Mesodermal cell (in vitro differentiated cells): ENCODE data around the gene HSD17B7.
"Not testable (repeated sequence)": the region's sequence is repeated elsewhere in the genome, so short reads cannot be mapped to it uniquely, and the experiment has no call there.

ENCODE experiments used
- H3K27ac ChIP-seq: 2 replicates; pipeline ENCODE4 v1.7.0; 2013; ENCODE audit warnings: mild to moderate bottlenecking, low read depth, low read length, moderate library complexity; ENCODE audit not compliant: severe bottlenecking
- H3K36me3 ChIP-seq: 2 replicates; pipeline ENCODE4 v1.7.1; 2013; ENCODE audit warnings: mild to moderate bottlenecking, low read length, moderate library complexity; ENCODE audit not compliant: control insufficient read depth, insufficient read depth
- H3K4me1 ChIP-seq: one replicate; pipeline ENCODE4 v1.7.1; 2013; ENCODE audit warnings: mild to moderate bottlenecking, low read length; ENCODE audit not compliant: insufficient read depth, control insufficient read depth, poor library complexity, severe bottlenecking
- H3K4me3 ChIP-seq: 2 replicates; pipeline ENCODE4 v1.7.0; 2013; ENCODE audit warnings: low read length, control low read depth, mild to moderate bottlenecking; ENCODE audit not compliant: insufficient read depth, poor library complexity, severe bottlenecking; ENCODE audit errors: extremely low read depth
- H3K9me3 ChIP-seq: 2 replicates; pipeline ENCODE4 v1.7.1; 2013; ENCODE audit warnings: mild to moderate bottlenecking, low read length, moderate library complexity; ENCODE audit not compliant: control insufficient read depth
- WGBS, 2 experiments: methylation state at CpG; one replicate each; pipeline ENCODE4 v1.1.5; 2013; ENCODE audit warnings: missing lambda C conversion rate in 2 of 2; ENCODE audit not compliant: insufficient coverage in 2 of 2; 5-methylcytosine and 5-hydroxymethylcytosine counted together

Gene HSD17B7

DNA sequence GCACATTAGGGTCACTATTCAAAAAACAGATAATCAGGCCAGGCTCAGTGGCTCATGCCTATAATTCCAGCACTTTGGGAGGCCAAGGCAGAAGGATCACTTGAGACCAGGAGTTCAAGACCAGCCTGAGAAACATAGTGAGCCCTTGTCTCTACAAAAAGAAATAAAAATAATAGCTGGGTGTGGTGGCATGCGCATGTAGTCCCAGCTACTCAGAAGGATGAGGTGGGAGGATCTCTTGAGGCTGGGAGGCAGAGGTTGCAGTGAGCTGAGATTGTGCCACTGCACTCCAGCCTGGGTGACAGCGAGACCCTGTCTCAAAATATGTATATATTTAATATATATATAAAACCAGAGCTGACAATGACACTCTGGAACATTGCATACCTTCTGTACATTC is 21.9 kb downstream of the HSD17B7 start:
- not testable (repeated sequence) for H3K4me3 ChIP-seq, H3K9me3 ChIP-seq, H3K4me1 ChIP-seq, H3K27ac ChIP-seq, H3K36me3 ChIP-seq
- WGBS, 2 experiments: 100% methylated on average over 1 of the region's 2 CpGs; no CpG with 5 or more reads in 1 of the 2 experiments

DNA sequence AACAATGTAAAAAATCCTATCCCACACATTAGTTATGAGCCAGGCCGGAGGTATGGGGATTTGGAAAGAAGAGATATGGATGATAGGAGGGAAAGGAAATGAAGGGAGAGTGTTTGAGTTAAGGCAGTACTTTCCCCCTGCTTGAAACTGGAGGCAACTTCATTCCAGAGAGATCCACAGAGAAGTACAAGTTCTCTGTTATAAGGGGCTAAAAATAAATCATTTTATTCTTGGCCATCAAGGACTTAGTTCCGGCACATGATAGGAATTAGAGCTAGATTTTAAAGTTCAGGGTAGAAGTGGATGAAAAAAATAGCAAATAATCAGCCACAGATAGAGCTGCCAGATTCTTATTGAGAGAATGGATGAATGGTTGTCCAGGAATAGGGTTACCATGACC is 27.6 kb downstream of the HSD17B7 start:
- no CpG with 5 or more reads among the region's 2 CpGs for WGBS, 2 experiments
- not testable (repeated sequence) for H3K4me3 ChIP-seq

GRCh38 chr1:162818666-162819065 is 28.2 kb downstream of the HSD17B7 start:
- H3K4me1 ChIP-seq, H3K36me3 ChIP-seq, H3K9me3 ChIP-seq, H3K27ac ChIP-seq, H3K4me3 ChIP-seq: not testable (repeated sequence)
- 100% methylated on average over 1 of the region's 1 CpG; no CpG with 5 or more reads in 1 of the 2 experiments for WGBS, 2 experiments

More for the DNA sequence above, 27.6 kb downstream of the HSD17B7 start:
- H3K36me3 ChIP-seq, H3K9me3 ChIP-seq, H3K27ac ChIP-seq, H3K4me1 ChIP-seq: not testable (repeated sequence)

DNA sequence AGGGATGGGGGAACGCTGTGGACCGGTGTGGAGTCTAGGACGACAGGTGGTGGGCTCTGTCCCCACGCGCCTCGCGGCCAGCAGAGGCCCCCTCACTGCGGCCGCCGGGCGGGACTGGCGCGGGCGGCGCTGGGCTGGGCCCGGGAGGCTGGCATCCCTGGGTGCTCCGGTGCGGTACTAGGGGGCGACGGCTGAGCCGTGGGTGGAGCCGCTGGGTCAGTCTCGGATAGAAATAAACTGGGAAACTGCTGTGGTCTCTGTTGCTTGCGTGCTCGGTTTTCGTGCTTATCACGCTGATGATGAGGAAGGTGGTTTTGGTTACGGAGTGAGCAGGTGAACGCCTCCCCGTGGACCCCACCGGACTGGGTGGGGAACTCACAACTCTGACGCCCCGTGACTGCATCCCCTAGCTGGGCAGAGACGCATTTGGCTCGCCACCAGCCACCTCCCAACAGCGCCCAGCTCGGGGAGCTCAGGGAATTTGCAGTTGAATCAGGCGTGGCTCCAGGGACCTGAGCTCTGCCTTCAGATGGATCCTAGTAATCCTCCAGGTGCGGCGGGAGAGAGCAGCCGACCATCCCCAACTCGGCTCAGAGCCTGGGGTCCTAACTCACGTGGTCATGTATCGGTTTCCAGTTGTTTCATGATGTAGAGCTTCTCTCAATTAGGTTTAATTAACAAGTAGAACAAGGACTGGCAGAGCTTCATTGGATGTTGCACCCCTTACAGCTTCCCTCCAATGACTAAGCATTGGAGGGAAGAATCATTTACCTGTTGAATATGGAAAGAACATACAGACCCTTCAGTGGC is 32.1 kb downstream of the HSD17B7 start:
- Histone ChIP-seq H3K4me3 (peak overlapping the region; percentile 24), H3K27ac (no peak overlapping the region), H3K4me1 (peaks cover 15% of the 10 kb centered on the region), H3K9me3 (no peaks in the 10 kb centered on the region), H3K36me3 (no peaks in the 10 kb centered on the region)
- 5 to 7% methylated on average over 39 to 42 of the region's 44 CpGs for WGBS, 2 experiments

- WGBS, 2 experiments: no CpG with 5 or more reads among the region's 3 CpGs
- Histone ChIP-seq H3K9me3 (no peaks in the 10 kb centered on the region), H3K4me3 (no peak overlapping the region), H3K36me3 (no peaks in the 10 kb centered on the region), H3K27ac (no peak overlapping the region), H3K4me1 (peaks cover 15% of the 10 kb centered on the region)
Observed at GRCh38 chr1:162823231-162823630, 32.7 kb downstream of the HSD17B7 start.

DNA sequence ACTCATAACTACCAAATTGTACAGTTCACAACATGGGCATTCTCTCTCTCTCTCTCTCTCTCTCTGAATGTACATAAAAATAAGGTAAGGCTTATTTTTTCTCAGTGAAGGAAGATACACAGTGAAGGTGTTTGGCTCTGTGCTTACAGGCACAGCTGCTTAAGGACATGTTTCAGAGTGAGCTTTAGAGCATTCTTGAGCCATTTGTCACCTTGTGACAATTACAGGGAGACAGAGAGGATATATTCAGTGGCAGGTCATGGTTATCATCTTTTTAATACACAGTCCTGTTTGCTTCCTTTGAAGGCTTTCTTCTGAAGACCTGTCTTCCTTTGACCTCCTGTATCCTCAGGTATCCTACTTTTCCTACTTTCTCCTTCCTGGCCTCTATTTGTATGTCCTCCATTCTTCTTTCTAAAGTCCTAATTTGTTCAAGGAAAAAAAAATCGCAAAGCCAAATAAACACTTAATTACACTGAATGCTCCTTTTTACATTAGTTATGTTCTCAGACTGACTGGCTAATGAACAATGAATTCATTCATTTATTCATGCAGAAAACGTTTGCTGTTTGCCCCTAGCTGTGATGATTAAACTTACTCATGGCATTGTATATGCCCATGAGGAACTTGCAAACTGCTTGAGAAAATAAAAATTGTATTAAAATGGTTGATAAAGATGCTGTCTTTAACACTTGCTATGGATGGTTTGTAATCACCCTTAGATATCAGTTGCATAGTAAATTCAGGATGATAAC is 33.4 kb downstream of the HSD17B7 start:
- no peak overlapping the region for H3K4me3 ChIP-seq
- H3K27ac ChIP-seq: no peak overlapping the region
- WGBS, 2 experiments: 67% methylated on average over 2 of the region's 2 CpGs; no CpG with 5 or more reads in 1 of the 2 experiments
- no peaks in the 10 kb centered on the region for H3K9me3 ChIP-seq
- H3K36me3 ChIP-seq: no peaks in the 10 kb centered on the region
- H3K4me1 ChIP-seq: peaks cover 15% of the 10 kb centered on the region

DNA sequence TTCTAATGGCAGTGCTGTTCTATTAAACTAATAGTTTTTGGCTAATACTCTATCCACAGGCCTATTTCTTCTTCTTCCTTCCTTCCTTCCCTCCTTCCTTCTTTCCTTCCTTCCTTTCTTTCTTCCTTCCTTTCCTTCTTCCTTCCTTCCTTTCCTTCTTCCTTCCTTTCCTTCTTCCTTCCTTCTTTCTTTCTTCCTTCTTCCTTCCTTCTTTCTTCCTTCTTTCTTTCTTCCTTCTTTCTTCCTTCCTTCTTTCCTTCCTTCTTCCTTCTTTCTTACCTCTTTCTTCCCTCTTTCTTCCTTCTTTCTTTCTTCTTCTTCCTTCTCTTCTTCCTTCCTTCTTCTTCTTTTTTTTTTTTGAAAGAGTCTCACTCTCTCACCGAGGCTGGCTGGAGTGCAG is 38.8 kb downstream of the HSD17B7 start:
- H3K27ac ChIP-seq: no peak overlapping the region
- H3K4me3 ChIP-seq: no peak overlapping the region
- WGBS, 2 experiments: 100% methylated on average over 1 of the region's 1 CpG
- no peaks in the 10 kb centered on the region for H3K9me3 ChIP-seq
- no peaks in the 10 kb centered on the region for H3K4me1 ChIP-seq
- no peaks in the 10 kb centered on the region for H3K36me3 ChIP-seq

- Histone ChIP-seq H3K27ac (no peak overlapping the region), H3K36me3 (no peaks in the 10 kb centered on the region), H3K9me3 (no peaks in the 10 kb centered on the region), H3K4me3 (no peak overlapping the region), H3K4me1 (no peaks in the 10 kb centered on the region)
- 50 to 88% methylated on average over 1 to 2 of the region's 3 CpGs for WGBS, 2 experiments
Observed at GRCh38 chr1:162832470-162832869, 42.0 kb downstream of the HSD17B7 start.

GRCh38 chr1:162835157-162835899 is 44.8 kb downstream of the HSD17B7 start:
- no peak overlapping the region for H3K4me3 ChIP-seq
- H3K4me1 ChIP-seq: no peaks in the 10 kb centered on the region
- H3K9me3 ChIP-seq: peaks cover 9% of the 10 kb centered on the region
- WGBS, 2 experiments: 73 to 76% methylated on average over 2 of the region's 3 CpGs
- no peaks in the 10 kb centered on the region for H3K36me3 ChIP-seq
- H3K27ac ChIP-seq: no peak overlapping the region

DNA sequence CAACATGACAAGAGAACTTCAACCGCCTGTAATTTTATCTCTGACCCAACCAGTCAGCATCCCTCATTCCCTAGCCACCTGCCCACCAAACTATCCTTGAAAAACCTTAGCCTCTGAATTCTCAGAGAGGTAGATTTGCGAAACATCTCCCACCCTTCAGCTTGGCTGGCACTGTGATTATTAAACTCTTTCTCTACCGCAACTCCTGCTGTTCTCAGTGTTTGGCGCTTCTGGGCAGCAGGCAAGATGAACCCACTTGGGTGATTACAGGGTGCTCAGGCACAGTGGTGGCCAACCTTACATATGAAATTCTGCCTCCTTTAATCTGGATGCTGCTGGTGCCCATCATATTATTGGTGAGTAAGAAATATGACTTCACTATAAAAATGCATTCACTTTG is 48.4 kb downstream of the HSD17B7 start:
- no peak overlapping the region for H3K4me3 ChIP-seq
- 73 to 90% methylated on average over 2 to 3 of the region's 4 CpGs for WGBS, 2 experiments
- H3K9me3 ChIP-seq: peaks cover 9% of the 10 kb centered on the region
- no peaks in the 10 kb centered on the region for H3K4me1 ChIP-seq
- no peak overlapping the region for H3K27ac ChIP-seq
- H3K36me3 ChIP-seq: no peaks in the 10 kb centered on the region
